OCI-LY1 (cell line): ENCODE results near the gene SREBF1.

Experiments used
- H2AFZ ChIP-seq: fragments of 200-600 bp; sonication (generic), shearing (Covaris generic); 2 replicates; pipeline ENCODE4 v1.6.0; 2014; ENCODE audit warnings: antibody characterized with exemption, mild to moderate bottlenecking, low read length
- H3F3A ChIP-seq: fragments of 200-600 bp; sonication (generic), shearing (Covaris generic); 2 replicates; pipeline ENCODE4 v1.6.0; 2014; ENCODE audit warnings: mild to moderate bottlenecking, antibody characterized with exemption, low read length, moderate library complexity; ENCODE audit not compliant: insufficient read depth
- H3K27ac ChIP-seq: fragments of 200-600 bp; sonication (generic); 2 replicates; pipeline ENCODE4 v1.5.1; 2014; ENCODE audit warnings: low read length, mixed run types, mild to moderate bottlenecking, low read depth; ENCODE audit not compliant: poor library complexity, severe bottlenecking
- H3K27me3 ChIP-seq: fragments of 200-600 bp; sonication (generic); 2 replicates; pipeline ENCODE4 v1.6.0; 2014; ENCODE audit warnings: antibody characterized with exemption, mild to moderate bottlenecking, low read length, moderate library complexity; ENCODE audit not compliant: insufficient read depth
- H3K36me3 ChIP-seq: fragments of 200-600 bp; sonication (generic); 2 replicates; pipeline ENCODE4 v1.6.1; 2014; ENCODE audit warnings: mild to moderate bottlenecking, antibody characterized with exemption, low read length, moderate library complexity, mixed read lengths; ENCODE audit not compliant: insufficient read depth
- H3K4me1 ChIP-seq: fragments of 200-600 bp; sonication (generic); 2 replicates; pipeline ENCODE4 v1.5.1; 2014; ENCODE audit warnings: mild to moderate bottlenecking, low read length, moderate library complexity; ENCODE audit not compliant: insufficient read depth, severe bottlenecking
- H3K4me2 ChIP-seq: fragments of 200-600 bp; sonication (generic), shearing (Covaris generic); 2 replicates; pipeline ENCODE4 v1.6.1; 2014; ENCODE audit warnings: low read length
- H3K4me3 ChIP-seq: fragments of 200-600 bp; sonication (generic); 2 replicates; pipeline ENCODE4 v1.5.1; 2014; ENCODE audit warnings: low read length, low read depth, mild to moderate bottlenecking, mixed read lengths; ENCODE audit not compliant: poor library complexity, severe bottlenecking
- H3K79me2 ChIP-seq: fragments of 200-600 bp; shearing (Covaris generic); 2 replicates; pipeline ENCODE4 v1.6.1; 2016; ENCODE audit warnings: mixed run types, low read length, mixed read lengths; ENCODE audit not compliant: insufficient read depth
- H3K9ac ChIP-seq: fragments of 200-600 bp; sonication (generic), shearing (Covaris generic); 2 replicates; pipeline ENCODE4 v1.6.1; 2014; ENCODE audit warnings: mild to moderate bottlenecking, low read length, mixed read lengths
- H3K9me2 ChIP-seq: fragments of 200-600 bp; sonication (generic), shearing (Covaris generic); 2 replicates; pipeline ENCODE4 v1.6.1; 2014; ENCODE audit warnings: low read depth, mild to moderate bottlenecking, low read length, mixed read lengths
- H3K9me3 ChIP-seq: fragments of 200-600 bp; shearing (Covaris generic); 2 replicates; pipeline ENCODE4 v1.6.1; 2014; ENCODE audit warnings: low read length, mixed read lengths
- H4K20me1 ChIP-seq: fragments of 200-600 bp; sonication (generic), shearing (Covaris generic); 2 replicates; pipeline ENCODE4 v1.6.0; 2016; ENCODE audit warnings: mild to moderate bottlenecking, low read length; ENCODE audit not compliant: insufficient read depth
- CTCF ChIP-seq: fragments of 200-600 bp; sonication (generic), shearing (Covaris generic); IDR thresholded peaks from 2 replicates; pipeline ENCODE4 v1.5.1; 2017; ENCODE audit warnings: mild to moderate bottlenecking, antibody characterized with exemption, low read length, moderate library complexity, mixed read lengths
- EZH2 ChIP-seq: fragments of 200-600 bp; sonication (generic), shearing (Covaris generic); IDR thresholded peaks from 2 replicates; pipeline ENCODE4 v1.8.0; 2017; ENCODE audit warnings: borderline replicate concordance, mixed run types, mild to moderate bottlenecking, antibody characterized with exemption, low read length, moderate library complexity, mixed read lengths

SREBF1 gene

GRCh38 chr17:17826942-17827785, 9.6 kb downstream of the SREBF1 start:
- H3K4me2 ChIP-seq: no peak overlapping the region; the same call in 1 of the 2 replicates
- no peaks in the 10 kb centered on the region for H3K9me2 ChIP-seq
- peaks cover 13% of the 10 kb centered on the region; the same call in 1 of the 2 replicates for H3K36me3 ChIP-seq

GRCh38 chr17:17826342-17826713, 10.5 kb downstream of the SREBF1 start:
- peaks cover 8% of the 10 kb centered on the region; the same call in 1 of the 2 replicates for H3K79me2 ChIP-seq
- TF ChIP-seq CTCF: no peak
- TF ChIP-seq EZH2: no peak
- H4K20me1 ChIP-seq: no peaks in the 10 kb centered on the region

More at GRCh38 chr17:17826942-17827785, 9.6 kb downstream of the SREBF1 start:
- Histone ChIP-seq H3K9me3 (no peaks in the 10 kb centered on the region), H3K9ac (no peak overlapping the region; the same call in 1 of the 2 replicates), H2AFZ (no peak overlapping the region), H3K4me1 (peaks cover 82% of the 10 kb centered on the region), H3K4me3 (no peak overlapping the region), H3K79me2 (peaks cover 8% of the 10 kb centered on the region; the same call in 1 of the 2 replicates), H4K20me1 (no peaks in the 10 kb centered on the region), H3K27ac (peak overlapping the region; percentile 98), H3K27me3 (no peaks in the 10 kb centered on the region), H3F3A (no peaks in the 10 kb centered on the region)
- no peak for TF ChIP-seq CTCF

GRCh38 chr17:17824783-17825614, 11.8 kb downstream of the SREBF1 start:
- Histone ChIP-seq H3K4me1 (peaks cover 95% of the 10 kb centered on the region), H3K27ac (peak overlapping the region; percentile 98), H2AFZ (no peak overlapping the region), H3F3A (no peaks in the 10 kb centered on the region), H3K36me3 (peaks cover 13% of the 10 kb centered on the region; the same call in 1 of the 2 replicates), H3K4me2 (peak overlapping the region; percentile 96; the same call in 1 of the 2 replicates), H3K79me2 (peaks cover 5% of the 10 kb centered on the region; the same call in 1 of the 2 replicates), H4K20me1 (no peaks in the 10 kb centered on the region), H3K9me2 (no peaks in the 10 kb centered on the region), H3K4me3 (no peak overlapping the region), H3K27me3 (no peaks in the 10 kb centered on the region), H3K9ac (peak overlapping the region; percentile 82; the same call in 1 of the 2 replicates), H3K9me3 (no peaks in the 10 kb centered on the region)
- no peak for TF ChIP-seq CTCF
- no peak for TF ChIP-seq EZH2

More at GRCh38 chr17:17826342-17826713, 10.5 kb downstream of the SREBF1 start:
- H3K9me3 ChIP-seq: no peaks in the 10 kb centered on the region
- no peak overlapping the region for H2AFZ ChIP-seq
- no peaks in the 10 kb centered on the region for H3K27me3 ChIP-seq
- peaks cover 13% of the 10 kb centered on the region; the same call in 1 of the 2 replicates for H3K36me3 ChIP-seq
- H3K4me3 ChIP-seq: no peak overlapping the region
- H3K9me2 ChIP-seq: no peaks in the 10 kb centered on the region
- H3K4me1 ChIP-seq: peaks cover 90% of the 10 kb centered on the region
- no peak overlapping the region; the same call in 1 of the 2 replicates for H3K4me2 ChIP-seq
- no peak overlapping the region; the same call in 1 of the 2 replicates for H3K9ac ChIP-seq
- peak overlapping the region; percentile 98 for H3K27ac ChIP-seq
- H3F3A ChIP-seq: no peaks in the 10 kb centered on the region
